ENCODE data around the gene SLC24A4.
A peak's percentile ranks its signal among the peaks of the same experiment; 100 is the strongest.

SLC24A4 gene

DNA sequence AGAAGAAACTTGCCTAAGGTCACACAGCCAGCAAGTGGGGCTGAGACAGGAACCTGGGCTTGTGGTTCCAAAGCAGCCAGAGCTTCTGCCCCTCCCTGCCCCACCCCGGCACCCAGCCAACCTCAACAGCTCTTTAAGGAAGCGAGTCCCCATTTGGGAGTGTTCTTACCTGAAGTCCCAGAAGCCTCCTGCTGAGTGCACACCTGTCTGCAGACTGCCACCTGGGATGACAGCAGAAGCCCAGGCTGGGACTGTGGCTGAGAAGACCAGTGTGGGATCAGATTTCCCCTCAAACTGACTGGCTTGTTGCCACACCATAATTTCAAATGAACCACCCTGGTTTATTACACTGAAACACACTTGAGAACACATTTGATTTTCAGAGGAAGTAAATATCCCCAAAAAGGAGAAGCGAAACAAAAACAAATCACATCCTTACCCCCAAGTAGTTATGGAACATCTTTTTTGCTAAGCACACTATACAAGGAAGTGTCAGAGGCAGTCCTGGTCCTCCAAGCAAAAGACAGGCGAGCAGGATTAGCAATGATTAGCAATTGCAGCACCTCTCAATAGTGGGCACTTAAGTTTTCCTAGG, 184.3 kb downstream of the SLC24A4 start:
- TF ChIP-seq, protein P1, sequence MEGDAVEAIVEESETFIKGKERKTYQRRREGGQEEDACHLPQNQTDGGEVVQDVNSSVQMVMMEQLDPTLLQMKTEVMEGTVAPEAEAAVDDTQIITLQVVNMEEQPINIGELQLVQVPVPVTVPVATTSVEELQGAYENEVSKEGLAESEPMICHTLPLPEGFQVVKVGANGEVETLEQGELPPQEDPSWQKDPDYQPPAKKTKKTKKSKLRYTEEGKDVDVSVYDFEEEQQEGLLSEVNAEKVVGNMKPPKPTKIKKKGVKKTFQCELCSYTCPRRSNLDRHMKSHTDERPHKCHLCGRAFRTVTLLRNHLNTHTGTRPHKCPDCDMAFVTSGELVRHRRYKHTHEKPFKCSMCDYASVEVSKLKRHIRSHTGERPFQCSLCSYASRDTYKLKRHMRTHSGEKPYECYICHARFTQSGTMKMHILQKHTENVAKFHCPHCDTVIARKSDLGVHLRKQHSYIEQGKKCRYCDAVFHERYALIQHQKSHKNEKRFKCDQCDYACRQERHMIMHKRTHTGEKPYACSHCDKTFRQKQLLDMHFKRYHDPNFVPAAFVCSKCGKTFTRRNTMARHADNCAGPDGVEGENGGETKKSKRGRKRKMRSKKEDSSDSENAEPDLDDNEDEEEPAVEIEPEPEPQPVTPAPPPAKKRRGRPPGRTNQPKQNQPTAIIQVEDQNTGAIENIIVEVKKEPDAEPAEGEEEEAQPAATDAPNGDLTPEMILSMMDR (IDR thresholded peaks at IDR 0.05) = no peak
- Histone ChIP-seq H3K4me3 (no peak overlapping the region), H3K27ac (peak overlapping the region in 1 of 2 donors; percentile 2)
- DNase-seq (ENCODE audit: low spot score) = no peak

DNA sequence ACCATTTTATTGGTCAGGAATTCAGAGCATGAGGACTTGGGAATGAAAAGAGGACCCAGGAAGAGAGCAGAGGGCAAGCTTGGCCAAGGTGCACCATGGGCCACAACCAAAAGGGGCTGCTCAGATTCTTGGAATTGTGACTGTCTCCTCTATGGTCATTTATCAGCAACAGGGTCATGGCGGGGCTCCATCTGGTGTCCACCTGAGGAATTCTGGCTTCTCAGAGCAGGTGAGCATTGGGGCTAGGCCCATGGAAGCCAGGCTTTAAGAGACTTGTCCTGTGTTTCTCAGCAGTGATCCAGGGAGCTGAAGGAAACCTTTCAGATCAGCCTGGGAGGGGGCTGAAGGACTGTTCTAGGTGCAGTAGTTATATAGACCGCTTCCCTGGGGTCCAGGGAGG, 188.0 kb downstream of the SLC24A4 start:
- TF ChIP-seq, protein P1 (IDR thresholded peaks at IDR 0.05) = no peak
- H3K4me3 ChIP-seq = no peak overlapping the region
- DNase-seq (ENCODE audit: low spot score) = no peak
- H3K27ac ChIP-seq = peak overlapping the region in 1 of 2 donors; percentile 40

DNA sequence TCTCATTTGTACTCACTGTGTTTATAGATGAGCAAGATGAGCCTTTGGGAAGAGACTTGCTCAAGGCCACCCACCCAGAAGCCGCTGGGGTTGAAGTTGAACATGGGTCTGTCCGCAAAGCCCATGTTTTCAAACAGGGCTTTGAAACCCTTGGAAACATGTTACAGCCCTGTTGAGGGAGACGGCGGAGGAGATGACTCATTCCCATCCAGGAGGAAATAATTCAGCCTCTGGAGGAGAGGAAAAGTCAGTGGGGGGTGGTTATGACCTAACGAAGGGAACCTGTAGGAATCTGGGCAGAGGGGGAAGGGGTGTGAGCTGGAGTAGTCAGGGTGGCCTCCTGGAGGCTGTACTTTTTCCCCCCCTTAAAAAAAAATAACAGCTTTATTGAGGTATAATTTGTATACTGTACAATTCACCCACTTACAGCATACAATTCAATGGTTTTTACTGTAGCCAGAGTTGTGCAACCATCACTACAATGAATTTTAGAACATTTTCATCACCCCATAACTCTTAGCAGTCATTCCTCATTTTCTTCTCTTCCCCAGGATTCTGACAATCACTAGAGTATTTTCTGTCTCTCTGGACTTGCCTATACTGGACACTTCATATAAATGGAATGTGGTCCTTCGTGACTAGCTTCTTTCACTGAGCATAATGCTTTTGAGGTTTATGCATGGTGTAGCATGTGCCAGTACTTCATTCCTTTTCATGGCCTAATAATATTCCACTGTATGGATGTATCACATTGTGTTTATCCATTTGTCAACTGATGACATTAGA, 188.7 kb downstream of the SLC24A4 start:
- DNase-seq (ENCODE audit: low spot score) = no peak
- peak overlapping the region in 1 of 2 donors; percentile 40 for H3K27ac ChIP-seq
- TF ChIP-seq, protein P1 (IDR thresholded peaks at IDR 0.05) = no peak
- H3K4me3 ChIP-seq = no peak overlapping the region

DNA sequence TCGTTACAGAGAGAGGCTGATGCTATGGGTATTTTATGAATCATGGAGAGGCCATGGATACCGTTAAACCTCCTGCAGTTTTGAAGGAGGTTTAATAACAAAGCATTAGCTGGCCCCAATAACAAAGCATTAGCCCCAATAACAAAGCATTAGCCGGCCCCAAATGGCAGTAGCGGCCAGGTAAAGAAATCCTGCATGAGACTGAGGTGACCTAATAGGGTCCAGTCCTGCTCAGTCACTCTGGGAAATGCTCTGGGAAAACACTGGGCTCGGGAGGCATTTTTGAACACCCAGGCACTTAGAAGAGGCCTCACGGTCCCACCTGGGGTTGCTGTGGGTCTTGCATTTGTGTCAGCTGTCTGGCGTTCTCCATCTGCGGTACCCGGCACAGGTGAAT, 189.8 kb downstream of the SLC24A4 start:
- Histone ChIP-seq H3K4me3 (peak overlapping the region; percentile 85), H3K27ac (peak overlapping the region; percentile 87 to 91)
- peak; percentile 55 for DNase-seq (ENCODE audit: low spot score)
- TF ChIP-seq, protein P1 (IDR thresholded peaks at IDR 0.05) = no peak

DNA sequence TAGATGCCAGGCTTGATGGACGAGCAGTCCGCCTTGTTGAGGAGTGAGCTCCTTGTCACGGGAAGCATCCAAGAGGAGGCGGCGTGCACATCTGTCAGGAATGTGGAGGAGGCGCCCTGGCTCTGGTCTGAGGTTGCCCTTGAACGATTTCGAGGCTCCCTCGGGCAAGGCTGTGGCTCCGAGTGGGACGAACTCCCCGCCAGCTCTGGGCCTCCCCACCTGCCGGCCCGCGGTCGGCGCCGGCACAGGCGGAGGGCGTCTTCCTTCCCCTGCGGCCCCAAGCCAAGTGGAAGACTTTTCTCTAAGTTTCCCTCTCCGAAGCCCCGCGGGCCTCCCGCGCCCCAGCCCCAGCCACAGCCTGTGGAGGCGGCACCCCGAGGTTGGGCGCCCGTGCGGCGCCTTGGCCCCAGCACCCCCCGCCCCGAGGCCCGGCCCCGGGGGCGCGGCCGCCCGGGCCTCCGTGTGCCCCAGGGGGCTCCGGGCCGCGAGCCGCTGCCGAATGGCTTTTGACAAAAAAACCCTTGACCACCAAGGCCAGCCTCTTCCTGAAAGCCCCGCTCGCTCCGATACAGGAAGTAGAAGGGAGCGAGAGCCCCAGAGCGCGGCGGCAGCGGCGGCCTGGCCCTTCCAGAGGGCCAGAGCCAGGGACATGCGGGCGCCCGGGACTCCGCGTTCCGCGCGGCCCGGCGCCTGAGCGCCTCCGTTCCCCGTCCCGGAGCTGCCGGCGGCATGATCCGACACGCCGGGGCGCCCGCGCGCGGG, 190.4 kb downstream of the SLC24A4 start, which contains the start of gene RIN3:
TSS of gene RIN3 (plus strand) at position 578 of the 762 bp plus-strand sequence. CDS start at position 730, 152 bp downstream.
- peak within 1 kb of the TSS; percentile 87 to 91 for H3K27ac ChIP-seq
- TF ChIP-seq, protein P1 (IDR thresholded peaks at IDR 0.05) = no peak
- peak; percentile 73 for DNase-seq (ENCODE audit: low spot score)
- peak within 1 kb of the TSS; percentile 85 for H3K4me3 ChIP-seq

DNA sequence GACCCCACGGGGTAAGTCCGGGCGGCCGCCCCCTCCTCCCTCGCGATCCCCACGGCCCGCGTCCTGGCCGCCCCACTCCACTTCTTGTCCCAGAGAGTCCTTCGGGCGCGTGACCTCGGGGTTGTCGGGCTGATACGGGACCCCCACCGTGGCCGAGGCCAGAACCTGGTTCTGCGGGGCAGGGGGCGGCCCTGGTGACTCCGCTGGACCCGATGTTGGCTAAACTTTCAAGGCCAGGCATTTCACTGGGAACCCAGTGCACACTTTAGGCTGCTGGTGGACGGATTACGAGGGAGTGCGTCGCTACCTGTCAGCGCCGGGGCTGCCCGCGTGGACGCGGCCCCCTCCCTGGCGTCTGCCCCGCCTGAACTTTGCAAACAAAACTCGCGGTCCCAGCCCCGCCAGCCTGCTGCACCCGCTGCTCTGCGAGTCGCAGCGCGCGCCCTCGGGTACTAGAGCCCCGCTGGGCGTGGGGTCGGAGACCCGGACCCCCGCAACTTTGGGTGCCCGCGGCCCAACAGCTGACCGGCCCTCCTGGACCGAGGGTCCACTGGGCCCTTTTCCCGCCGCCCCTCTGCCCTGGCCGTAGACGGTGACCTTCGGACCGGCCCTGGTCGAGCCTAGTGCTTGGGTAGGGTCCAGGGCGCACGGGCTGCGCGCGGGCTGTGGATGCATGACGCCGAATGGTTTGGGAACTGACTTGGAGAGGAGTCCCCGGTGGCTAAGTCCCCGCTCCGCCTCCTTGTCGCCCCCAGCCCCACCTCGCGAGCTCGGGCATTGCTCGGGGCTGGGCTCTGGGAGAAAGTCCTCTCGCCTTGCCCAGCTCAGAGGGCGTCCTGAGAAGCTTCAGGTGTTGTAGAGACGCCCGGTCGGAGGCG, 191.2 kb downstream of the SLC24A4 start:
- H3K4me3 ChIP-seq = peak overlapping the region; percentile 85
- DNase-seq (ENCODE audit: low spot score) = peak; percentile 78
- H3K27ac ChIP-seq = peak overlapping the region; percentile 87 to 91
- TF ChIP-seq, protein P1 (IDR thresholded peaks at IDR 0.05) = no peak

All from coronary artery (tissue), 2 donors.